ENCODE results near the gene EMB.
"Not testable (repeated sequence)": the region's sequence is repeated elsewhere in the genome, so short reads cannot be mapped to it uniquely, and the experiment has no call there.

Gene EMB

DNA sequence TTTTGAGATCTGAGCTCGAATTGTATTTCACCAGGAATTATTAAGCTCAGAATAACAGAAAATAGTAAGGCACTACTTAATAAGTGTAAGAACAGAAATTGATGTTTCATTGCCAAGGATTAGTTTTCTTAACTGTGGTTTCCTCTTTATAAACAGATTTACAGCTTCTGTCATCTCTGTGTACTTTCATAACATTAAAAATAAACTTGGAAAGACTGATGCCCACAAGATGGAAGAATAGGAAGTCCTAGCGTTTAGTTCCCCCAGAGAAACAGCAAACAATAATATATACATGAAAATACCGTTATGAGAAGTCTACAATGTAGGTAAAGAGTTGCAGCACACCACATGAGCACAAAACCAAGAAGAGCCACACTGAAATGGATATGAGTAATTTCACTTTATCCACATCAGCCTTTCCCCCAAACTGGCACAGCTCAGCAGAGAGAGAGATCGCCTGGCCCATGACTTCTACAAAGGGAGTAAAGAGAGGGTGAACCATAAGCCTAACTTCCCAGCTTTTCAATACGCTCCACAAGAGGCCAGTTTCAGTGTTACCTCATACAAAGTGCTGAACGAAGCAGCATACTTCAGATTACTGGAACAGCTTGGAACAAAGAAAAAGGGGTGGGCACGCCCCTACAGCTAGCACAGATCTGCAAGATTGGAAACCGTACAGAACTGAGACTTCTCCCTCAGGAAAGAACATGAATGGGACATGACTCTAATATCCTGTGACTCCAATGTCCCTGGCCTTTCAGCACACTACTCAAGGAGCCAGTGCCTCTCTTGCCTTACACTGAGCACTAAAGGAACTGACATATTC is 75.4 kb downstream of the EMB start:
- H3K4me2 ChIP-seq = no peak overlapping the region
- H3K79me2 ChIP-seq (ENCODE audit: insufficient read depth, low read depth) = no peaks in the 10 kb centered on the region
- H3K4me1 ChIP-seq (ENCODE audit: low read depth, poor library complexity, severe bottlenecking) = no peaks in the 10 kb centered on the region
- no peak overlapping the region for H3K27ac ChIP-seq
- H4K20me1 ChIP-seq (ENCODE audit: insufficient read depth) = no peaks in the 10 kb centered on the region
- H2AFZ ChIP-seq (ENCODE audit: low read depth) = no peak overlapping the region
- no peak overlapping the region for H3K4me3 ChIP-seq (IDR thresholded peaks at IDR 0.05; ENCODE audit: insufficient read depth, low read depth, low read length)
- H3K36me3 ChIP-seq (ENCODE audit: insufficient read depth) = no peaks in the 10 kb centered on the region
- no peaks in the 10 kb centered on the region for H3K27me3 ChIP-seq (ENCODE audit: insufficient read depth, low read depth)
- no peak overlapping the region for H3K9ac ChIP-seq
- TF ChIP-seq, protein P1, sequence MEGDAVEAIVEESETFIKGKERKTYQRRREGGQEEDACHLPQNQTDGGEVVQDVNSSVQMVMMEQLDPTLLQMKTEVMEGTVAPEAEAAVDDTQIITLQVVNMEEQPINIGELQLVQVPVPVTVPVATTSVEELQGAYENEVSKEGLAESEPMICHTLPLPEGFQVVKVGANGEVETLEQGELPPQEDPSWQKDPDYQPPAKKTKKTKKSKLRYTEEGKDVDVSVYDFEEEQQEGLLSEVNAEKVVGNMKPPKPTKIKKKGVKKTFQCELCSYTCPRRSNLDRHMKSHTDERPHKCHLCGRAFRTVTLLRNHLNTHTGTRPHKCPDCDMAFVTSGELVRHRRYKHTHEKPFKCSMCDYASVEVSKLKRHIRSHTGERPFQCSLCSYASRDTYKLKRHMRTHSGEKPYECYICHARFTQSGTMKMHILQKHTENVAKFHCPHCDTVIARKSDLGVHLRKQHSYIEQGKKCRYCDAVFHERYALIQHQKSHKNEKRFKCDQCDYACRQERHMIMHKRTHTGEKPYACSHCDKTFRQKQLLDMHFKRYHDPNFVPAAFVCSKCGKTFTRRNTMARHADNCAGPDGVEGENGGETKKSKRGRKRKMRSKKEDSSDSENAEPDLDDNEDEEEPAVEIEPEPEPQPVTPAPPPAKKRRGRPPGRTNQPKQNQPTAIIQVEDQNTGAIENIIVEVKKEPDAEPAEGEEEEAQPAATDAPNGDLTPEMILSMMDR (conservative IDR thresholded peaks at IDR 0.05; ENCODE audit: low read depth, low read length) = no peak

DNA sequence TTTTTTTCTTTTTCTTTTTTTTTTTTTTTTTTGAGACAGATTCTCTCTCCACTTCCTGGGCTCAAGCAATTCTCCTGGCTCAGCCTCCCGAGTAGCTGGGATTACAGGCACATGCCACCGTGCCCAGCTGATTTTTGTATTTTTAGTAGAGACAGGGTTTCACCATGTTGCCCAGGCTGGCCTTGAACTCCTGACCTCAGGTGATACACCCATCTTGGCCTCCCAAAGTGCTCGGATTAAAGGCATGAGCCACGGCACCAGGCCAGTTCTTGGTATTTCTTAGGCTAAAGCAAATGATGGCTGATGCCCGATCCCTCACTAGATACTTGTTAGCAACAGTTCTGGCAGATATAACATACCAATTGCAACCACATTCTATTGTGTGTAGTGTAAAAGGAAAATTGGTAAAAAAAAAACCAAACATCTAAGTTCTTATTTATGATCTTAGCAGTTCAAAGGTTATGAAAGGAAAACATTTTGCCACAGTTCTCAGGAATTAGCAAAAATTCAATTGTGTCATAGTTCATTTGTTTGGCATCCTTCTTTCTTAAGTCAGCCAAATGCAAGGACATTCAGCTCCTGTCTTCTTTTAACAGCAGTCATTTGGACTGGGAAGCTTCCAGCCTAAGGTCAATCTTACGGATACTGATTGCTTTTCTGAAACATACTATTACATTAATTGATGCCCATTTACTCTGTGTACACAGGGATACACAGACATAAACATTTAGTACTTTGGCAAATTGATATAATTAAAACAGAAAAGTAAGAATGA is 76.4 kb downstream of the EMB start:
- not testable (repeated sequence) for H3K27me3 ChIP-seq (ENCODE audit: insufficient read depth, low read depth); H3K79me2 ChIP-seq (ENCODE audit: insufficient read depth, low read depth); H3K9ac ChIP-seq; H3K4me1 ChIP-seq (ENCODE audit: low read depth, poor library complexity, severe bottlenecking); H3K27ac ChIP-seq; H2AFZ ChIP-seq (ENCODE audit: low read depth); H3K4me3 ChIP-seq (IDR thresholded peaks at IDR 0.05; ENCODE audit: insufficient read depth, low read depth, low read length); H4K20me1 ChIP-seq (ENCODE audit: insufficient read depth); H3K4me2 ChIP-seq; H3K36me3 ChIP-seq (ENCODE audit: insufficient read depth)

DNA sequence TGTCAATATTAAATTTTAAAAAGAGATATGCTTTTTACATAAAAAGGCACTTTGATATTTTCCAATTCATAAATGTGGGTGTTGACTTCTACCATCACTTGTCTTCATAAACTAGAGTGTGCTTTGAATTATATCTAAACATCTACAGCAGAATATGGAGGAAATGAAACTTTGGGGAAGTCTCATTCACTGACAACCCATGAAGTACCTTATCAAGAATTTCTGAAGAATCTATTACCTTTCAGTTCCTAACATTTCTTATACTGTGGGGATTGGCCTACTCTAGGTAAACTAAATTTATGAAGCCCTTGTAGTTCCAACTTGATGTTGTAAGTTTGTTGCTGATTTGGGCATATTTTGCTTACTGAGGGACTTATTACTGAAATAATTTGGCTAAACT is 81.9 kb downstream of the EMB start:
- no peaks in the 10 kb centered on the region for H4K20me1 ChIP-seq (ENCODE audit: insufficient read depth)
- H2AFZ ChIP-seq (ENCODE audit: low read depth) = no peak overlapping the region
- TF ChIP-seq, protein P1 (conservative IDR thresholded peaks at IDR 0.05; ENCODE audit: low read depth, low read length) = no peak
- H3K27me3 ChIP-seq (ENCODE audit: insufficient read depth, low read depth) = no peaks in the 10 kb centered on the region
- no peak overlapping the region for H3K27ac ChIP-seq
- H3K79me2 ChIP-seq (ENCODE audit: insufficient read depth, low read depth) = no peaks in the 10 kb centered on the region
- no peaks in the 10 kb centered on the region for H3K36me3 ChIP-seq (ENCODE audit: insufficient read depth)
- no peaks in the 10 kb centered on the region for H3K4me1 ChIP-seq (ENCODE audit: low read depth, poor library complexity, severe bottlenecking)
- H3K4me2 ChIP-seq = no peak overlapping the region
- no peak overlapping the region for H3K4me3 ChIP-seq (IDR thresholded peaks at IDR 0.05; ENCODE audit: insufficient read depth, low read depth, low read length)
- no peak overlapping the region for H3K9ac ChIP-seq

DNA sequence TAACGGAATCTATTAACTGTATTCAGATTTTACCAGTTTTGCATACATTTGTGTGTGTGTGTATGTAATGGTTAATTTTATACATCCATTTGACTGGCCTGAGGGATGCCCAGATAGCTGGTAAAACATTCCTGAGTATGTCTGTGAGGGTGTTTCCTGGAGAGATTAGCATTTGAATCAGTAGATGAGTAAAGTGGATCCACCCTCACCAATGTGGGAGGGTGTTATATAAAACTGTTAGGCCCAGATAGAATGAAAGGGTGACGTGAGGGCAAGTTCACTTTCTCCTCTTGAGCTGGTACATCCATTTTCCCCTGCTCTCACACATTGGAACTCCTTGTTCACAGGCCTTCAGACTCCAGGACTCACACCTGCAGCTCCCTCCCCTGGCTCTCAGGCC is 88.7 kb downstream of the EMB start:
- Histone ChIP-seq H3K79me2 (ENCODE audit: insufficient read depth, low read depth) (no peaks in the 10 kb centered on the region), H2AFZ (ENCODE audit: low read depth) (no peak overlapping the region)

More for the DNA sequence above, 88.7 kb downstream of the EMB start:
- TF ChIP-seq, protein P1 (conservative IDR thresholded peaks at IDR 0.05; ENCODE audit: low read depth, low read length) = no peak
- H3K9ac ChIP-seq = no peak overlapping the region
- H3K27ac ChIP-seq = no peak overlapping the region
- no peaks in the 10 kb centered on the region for H3K27me3 ChIP-seq (ENCODE audit: insufficient read depth, low read depth)
- no peaks in the 10 kb centered on the region for H3K36me3 ChIP-seq (ENCODE audit: insufficient read depth)
- no peak overlapping the region for H3K4me3 ChIP-seq (IDR thresholded peaks at IDR 0.05; ENCODE audit: insufficient read depth, low read depth, low read length)
- no peaks in the 10 kb centered on the region for H4K20me1 ChIP-seq (ENCODE audit: insufficient read depth)
- H3K4me1 ChIP-seq (ENCODE audit: low read depth, poor library complexity, severe bottlenecking) = no peaks in the 10 kb centered on the region
- no peak overlapping the region for H3K4me2 ChIP-seq
